Gastroesophageal sphincter (tissue), 4 donors: ENCODE data around the gene DALRD3. TPM values are rescaled to one million over a fixed set of nuclear protein-coding genes. Genes with fewer than 3 reads are reported as not detected.

ENCODE experiments used
- ATAC-seq: fragments of 150-250 bp; one replicate; pipeline ENCODE4 v1.9.1; 2016; ENCODE audit warnings: mild to moderate bottlenecking, moderate library complexity
- H3K27ac ChIP-seq, 4 donors: fragments of 200-600 bp; sonication (generic) in 3 of 4; 1 replicate in 3 of 4; 2 replicates in 1 of 4; pipeline ENCODE4 v1.5.1; 2016 to 2019
- H3K27me3 ChIP-seq: fragments of 200-600 bp; sonication (generic); one replicate; pipeline ENCODE4 v1.5.1; 2019
- H3K36me3 ChIP-seq, 2 donors: fragments of 200-600 bp; sonication (generic); one replicate each; pipeline ENCODE4 v1.5.1; 2019; ENCODE audit warnings: control low read depth in 1 of 2
- H3K4me1 ChIP-seq, 3 donors: fragments of 200-600 bp; sonication (generic); 1 replicate in 2 of 3; 2 replicates in 1 of 3; pipeline ENCODE4 v1.5.1; 2016 to 2019; ENCODE audit warnings: control low read depth in 2 of 3
- H3K4me3 ChIP-seq, 2 donors: fragments of 200-600 bp; sonication (generic); one replicate each; pipeline ENCODE4 v1.5.1; 2019; ENCODE audit warnings: mild to moderate bottlenecking in 1 of 2, moderate library complexity in 1 of 2
- H3K9me3 ChIP-seq, 3 donors: fragments of 200-600 bp; sonication (generic); one replicate each; pipeline ENCODE4 v1.5.1; 2017 to 2019; ENCODE audit warnings: control low read depth in 2 of 3
- CTCF ChIP-seq, 4 experiments: fragments of 200-600 bp in 2 of 4; fragments of 450-650 bp in 2 of 4; sonication (generic) in 1 of 4; IDR thresholded peaks; one replicate each; pipeline ENCODE4 v1.5.1; 2017 to 2019; ENCODE audit warnings: antibody characterized with exemption in 4 of 4, mild to moderate bottlenecking in 2 of 4, moderate library complexity in 2 of 4
- EP300 ChIP-seq: sonication (generic); formaldehyde crosslinking; IDR thresholded peaks from one replicate; pipeline ENCODE4 v1.6.1; 2017; ENCODE audit warnings: antibody characterized with exemption, mild to moderate bottlenecking
- POLR2A ChIP-seq, 2 donors: fragments of 450-650 bp; IDR thresholded peaks; one replicate each; pipeline ENCODE4 v1.6.1; 2017; ENCODE audit warnings: antibody characterized with exemption in 2 of 2, mild to moderate bottlenecking in 2 of 2, moderate library complexity in 1 of 2
- POLR2AphosphoS5 ChIP-seq: sonication (generic); formaldehyde crosslinking; IDR thresholded peaks from one replicate; pipeline ENCODE4 v1.6.1; 2017; ENCODE audit warnings: antibody characterized with exemption
- WGBS, 2 donors: methylation state at CpG; one replicate each; pipeline ENCODE4 v1.1.5; 2018; ENCODE audit warnings: low coverage in 1 of 2; 5-methylcytosine and 5-hydroxymethylcytosine counted together
- total RNA-seq, 4 donors: library from RNA; depleted of rRNA; stranded (reverse); fragments of >200 nt; gene quantifications; one replicate each; pipeline ENCODE4 v1.1.0, GENCODE V29; 2016

The DALRD3 gene
- total RNA-seq, 4 donors from 2014 or later, result 11.8 to 29.0 (median 24.6) TPM

- Histone ChIP-seq H3K27ac (no peak overlapping the region), H3K4me3 (no peak overlapping the region), H3K27me3 (no peaks in the 10 kb centered on the region), H3K36me3 (peaks cover 0 to 52% of the 10 kb centered on the region in 2 donors), H3K9me3 (no peaks in the 10 kb centered on the region), H3K4me1 (peaks cover 0 to 4% (median 0%) of the 10 kb centered on the region in 3 donors)
- ATAC-seq, result no peak
- 80% methylated on average over 2 of the region's 8 CpGs; no CpG with 5 or more reads in 1 of the 2 donors for WGBS, 2 donors
- TF ChIP-seq POLR2A (IDR thresholded peaks at IDR 0.05) (no peak), CTCF (IDR thresholded peaks at IDR 0.05) (no peak), POLR2AphosphoS5 (no peak), EP300 (no peak)
Observed at GRCh38 chr3:48997102-48997635, 21.2 kb downstream of the DALRD3 start.

GRCh38 chr3:48996640-48997039 lies 21.7 kb downstream of the DALRD3 start:
- Histone ChIP-seq H3K27me3 (no peaks in the 10 kb centered on the region), H3K4me1 (peaks cover 0 to 9% (median 2%) of the 10 kb centered on the region in 3 donors), H3K36me3 (peaks cover 0 to 46% of the 10 kb centered on the region in 2 donors), H3K27ac (no peak overlapping the region), H3K4me3 (no peak overlapping the region), H3K9me3 (no peaks in the 10 kb centered on the region)
- TF ChIP-seq POLR2A (IDR thresholded peaks at IDR 0.05) (no peak), POLR2AphosphoS5 (no peak)
- ATAC-seq, result no peak
- 100% methylated on average over 2 of the region's 8 CpGs; no CpG with 5 or more reads in 1 of the 2 donors for WGBS, 2 donors

- H3K4me1 ChIP-seq, result peaks cover 3 to 32% (median 14%) of the 10 kb centered on the region in 3 donors
- no peak for TF ChIP-seq POLR2A (IDR thresholded peaks at IDR 0.05)
- TF ChIP-seq EP300, result no peak
- TF ChIP-seq POLR2AphosphoS5, result no peak
- no peak for TF ChIP-seq CTCF (IDR thresholded peaks at IDR 0.05)
- H3K4me3 ChIP-seq, result no peak overlapping the region
Observed at GRCh38 chr3:48993834-48994233, 24.5 kb downstream of the DALRD3 start.

GRCh38 chr3:48991851-48992545 lies 26.4 kb downstream of the DALRD3 start:
- peaks cover 0 to 31% of the 10 kb centered on the region in 2 donors for H3K36me3 ChIP-seq
- ATAC-seq, result no peak
- H3K4me3 ChIP-seq, result peak overlapping the region in 1 of 2 donors; percentile 92
- TF ChIP-seq POLR2A (IDR thresholded peaks at IDR 0.05) (no peak), POLR2AphosphoS5 (no peak), EP300 (no peak), CTCF (IDR thresholded peaks at IDR 0.05) (no peak)
- 48 to 75% methylated on average over 2 to 3 of the region's 5 CpGs for WGBS, 2 donors
- peak overlapping the region in 3 of 4 donors; percentile 96 to 98 (median 96) for H3K27ac ChIP-seq
- no peaks in the 10 kb centered on the region for H3K27me3 ChIP-seq
- H3K4me1 ChIP-seq, result peaks cover 3 to 45% (median 15%) of the 10 kb centered on the region in 3 donors
- no peaks in the 10 kb centered on the region for H3K9me3 ChIP-seq

More at GRCh38 chr3:48993834-48994233, 24.5 kb downstream of the DALRD3 start:
- Histone ChIP-seq H3K27ac (no peak overlapping the region), H3K36me3 (peaks cover 0 to 44% of the 10 kb centered on the region in 2 donors), H3K9me3 (no peaks in the 10 kb centered on the region), H3K27me3 (no peaks in the 10 kb centered on the region)
- no peak for ATAC-seq

GRCh38 chr3:48990636-48991469 lies 27.5 kb downstream of the DALRD3 start:
- peak overlapping the region; percentile 72 to 92 for H3K4me3 ChIP-seq
- ATAC-seq, result peak; percentile 10
- H3K27me3 ChIP-seq, result no peaks in the 10 kb centered on the region
- 25% methylated on average over 7 of the region's 40 CpGs; no CpG with 5 or more reads in 1 of the 2 donors for WGBS, 2 donors
- TF ChIP-seq POLR2A (IDR thresholded peaks at IDR 0.05) (no peak), CTCF (IDR thresholded peaks at IDR 0.05) (no peak), EP300 (no peak), POLR2AphosphoS5 (no peak)
- H3K36me3 ChIP-seq, result peaks cover 0 to 31% of the 10 kb centered on the region in 2 donors
- peak overlapping the region; percentile 80 to 98 (median 96) for H3K27ac ChIP-seq
- H3K4me1 ChIP-seq, result peaks cover 3 to 45% (median 15%) of the 10 kb centered on the region in 3 donors
- no peaks in the 10 kb centered on the region for H3K9me3 ChIP-seq
